WTC11 (cell line): Measurements from ENCODE around the gene ZNF577. TPM values are rescaled to one million over a fixed set of nuclear protein-coding genes. Genes with fewer than 3 reads are reported as not detected.

Experiments used
- ATAC-seq: fragments of 200-7000 bp; cut with Tn5 transposase; 2 replicates; pipeline ENCODE4 v1.10.0; 2021; ENCODE audit warnings: mild to moderate bottlenecking, moderate library complexity
- CTCF ChIA-PET: fragments of 300-600 bp; sonication (Branson Sonifier 250); formaldehyde crosslinking; loops from one replicate; lab custom pipeline; 2021; ENCODE audit warnings: antibody characterized with exemption; lab: Charles Lee
- POLR2A ChIA-PET: fragments of 350-600 bp; sonication (Branson Sonifier 250); formaldehyde crosslinking; loops from one replicate; lab custom pipeline; 2021; ENCODE audit warnings: antibody characterized with exemption; lab: Charles Lee
- DNase-seq: peaks from one replicate; pipeline ENCODE4 v3.0.0; 2021; ENCODE audit warnings: low spot score
- H3K27ac Mint-ChIP-seq: 2 replicates; pipeline ENCODE4 v1.8.0; 2021; ENCODE audit warnings: mixed read lengths
- H3K27me3 Mint-ChIP-seq: 2 replicates; pipeline ENCODE4 v1.8.0; 2021; ENCODE audit warnings: low read depth, mild to moderate bottlenecking, moderate library complexity, mixed read lengths
- H3K36me3 Mint-ChIP-seq: 2 replicates; pipeline ENCODE4 v1.8.0; 2021; ENCODE audit warnings: mixed read lengths
- H3K4me1 Mint-ChIP-seq: 2 replicates; pipeline ENCODE4 v1.8.0; 2022; ENCODE audit warnings: mixed read lengths
- H3K4me3 Mint-ChIP-seq: 2 replicates; pipeline ENCODE4 v1.8.0; 2021; ENCODE audit warnings: mild to moderate bottlenecking, moderate library complexity, mixed read lengths
- H3K9me3 Mint-ChIP-seq: 2 replicates; pipeline ENCODE4 v1.8.0; 2021; ENCODE audit warnings: mixed read lengths
- AFF4 ChIP-seq: sonication (generic); formaldehyde crosslinking; IDR thresholded peaks from 2 replicates; pipeline ENCODE4 v1.8.1; 2023; ENCODE audit warnings: mild to moderate bottlenecking, missing genetic modification reagents, borderline replicate concordance
- ATF1 ChIP-seq: sonication (generic); formaldehyde crosslinking; IDR thresholded peaks from 2 replicates; pipeline ENCODE4 v1.8.1; 2023; ENCODE audit warnings: mild to moderate bottlenecking, moderate library complexity, missing genetic modification reagents
- ATF2 ChIP-seq: sonication (generic); formaldehyde crosslinking; IDR thresholded peaks from 2 replicates; pipeline ENCODE4 v1.8.1; 2022; ENCODE audit warnings: low read depth, missing genetic modification reagents, borderline replicate concordance
- CBFB ChIP-seq: sonication (generic); formaldehyde crosslinking; IDR thresholded peaks from 2 replicates; pipeline ENCODE4 v1.8.1; 2022; ENCODE audit warnings: mild to moderate bottlenecking, low read depth, missing genetic modification reagents
- E2F4 ChIP-seq: sonication (generic); formaldehyde crosslinking; IDR thresholded peaks from 2 replicates; pipeline ENCODE4 v1.8.1; 2022; ENCODE audit warnings: low read depth, mild to moderate bottlenecking, moderate library complexity, missing genetic modification reagents, borderline replicate concordance
- ERG ChIP-seq: fragments of 250-450 bp; sonication (Bioruptor Pico); IDR thresholded peaks from 2 replicates; pipeline ENCODE4 v1.8.0; 2021; ENCODE audit warnings: mild to moderate bottlenecking
- ETV6 ChIP-seq: sonication (generic); formaldehyde crosslinking; IDR thresholded peaks from 2 replicates; pipeline ENCODE4 v1.8.1; 2022; ENCODE audit warnings: mild to moderate bottlenecking, missing genetic modification reagents
- FOXK1 ChIP-seq: sonication (generic); formaldehyde crosslinking; IDR thresholded peaks from 2 replicates; pipeline ENCODE4 v1.8.0; 2022; ENCODE audit warnings: mild to moderate bottlenecking, moderate library complexity, missing genetic modification reagents
- GRHL2 ChIP-seq: fragments of 250-450 bp; sonication (Bioruptor Pico); IDR thresholded peaks from 2 replicates; pipeline ENCODE4 v1.8.0; 2022; ENCODE audit warnings: mild to moderate bottlenecking, moderate library complexity; ENCODE audit not compliant: insufficient replicate concordance, severe bottlenecking
- IRF2 ChIP-seq: sonication (generic); formaldehyde crosslinking; IDR thresholded peaks from 2 replicates; pipeline ENCODE4 v1.8.0; 2022; ENCODE audit warnings: low read depth, missing genetic modification reagents, borderline replicate concordance
- NFYB ChIP-seq: sonication (generic); formaldehyde crosslinking; conservative IDR thresholded peaks from 2 replicates; pipeline ENCODE4 v1.8.0; 2022; ENCODE audit warnings: low read depth, missing genetic modification reagents
- NR1H2 ChIP-seq: sonication (generic); formaldehyde crosslinking; IDR thresholded peaks from 2 replicates; pipeline ENCODE4 v1.9.0; 2021; ENCODE audit warnings: mild to moderate bottlenecking, moderate library complexity, missing genetic modification reagents
- NR2C2 ChIP-seq: sonication (generic); formaldehyde crosslinking; IDR thresholded peaks from 2 replicates; pipeline ENCODE4 v1.8.0; 2022; ENCODE audit warnings: mild to moderate bottlenecking, missing genetic modification reagents
- OVOL2 ChIP-seq: fragments of 250-450 bp; sonication (Bioruptor Pico); IDR thresholded peaks from 2 replicates; pipeline ENCODE4 v1.9.0; 2021; ENCODE audit warnings: mild to moderate bottlenecking, borderline replicate concordance
- SOX15 ChIP-seq: fragments of 250-450 bp; sonication (Bioruptor Pico); IDR thresholded peaks from 2 replicates; pipeline ENCODE4 v1.9.0; 2021; ENCODE audit warnings: mild to moderate bottlenecking
- SP1 ChIP-seq: sonication (generic); formaldehyde crosslinking; conservative IDR thresholded peaks from 2 replicates; pipeline ENCODE4 v1.8.1; 2022; ENCODE audit warnings: missing genetic modification reagents
- TEAD4 ChIP-seq: sonication (generic); formaldehyde crosslinking; IDR thresholded peaks from 2 replicates; pipeline ENCODE4 v1.8.0; 2022; ENCODE audit warnings: mild to moderate bottlenecking, missing genetic modification reagents
- TP53 ChIP-seq: sonication (generic); formaldehyde crosslinking; IDR thresholded peaks from 2 replicates; pipeline ENCODE4 v1.8.1; 2023; ENCODE audit warnings: mild to moderate bottlenecking, missing genetic modification reagents
- ZBTB43 ChIP-seq: sonication (generic); formaldehyde crosslinking; IDR thresholded peaks from 2 replicates; pipeline ENCODE4 v1.8.1; 2023; ENCODE audit warnings: mild to moderate bottlenecking, missing genetic modification reagents
- ZMAT4 ChIP-seq: fragments of 250-450 bp; sonication (Bioruptor Pico); IDR thresholded peaks from 2 replicates; pipeline ENCODE4 v1.9.0; 2021; ENCODE audit warnings: mild to moderate bottlenecking
- ZNF317 ChIP-seq: sonication (generic); formaldehyde crosslinking; IDR thresholded peaks from 2 replicates; pipeline ENCODE4 v1.8.1; 2023; ENCODE audit warnings: low read depth, mild to moderate bottlenecking, moderate library complexity, missing genetic modification reagents, borderline replicate concordance
- ZNF423 ChIP-seq: fragments of 250-450 bp; sonication (Bioruptor Pico); IDR thresholded peaks from 2 replicates; pipeline ENCODE4 v2.1.2; 2022; ENCODE audit warnings: mild to moderate bottlenecking, moderate library complexity
- ZNF512 ChIP-seq: sonication (generic); formaldehyde crosslinking; IDR thresholded peaks from 2 replicates; pipeline ENCODE4 v1.8.1; 2022; ENCODE audit warnings: missing genetic modification reagents, borderline replicate concordance
- total RNA-seq: library from RNA; stranded (reverse); gene quantifications from 3 replicates; pipeline ENCODE4 v1.2.3, GENCODE V29; 2021

ZNF577 gene
- total RNA-seq, 1 experiment from 2014 or later: 45.2 TPM

GRCh38 chr19:51916167-51916566, 28.4 kb upstream of the ZNF577 start:
- Mint-ChIP-seq H3K4me3 (no peak overlapping the region), H3K4me1 (no peaks in the 10 kb centered on the region), H3K27ac (no peak overlapping the region), H3K9me3 (peaks cover 88% of the 10 kb centered on the region), H3K27me3 (peaks cover 25% of the 10 kb centered on the region), H3K36me3 (peaks cover 87% of the 10 kb centered on the region)
- CTCF ChIA-PET: no interaction called here
- TF ChIP-seq ZNF317 (CRISPR knock-in tag) (no peak), NR1H2 (CRISPR knock-in tag) (no peak), CBFB (CRISPR knock-in tag) (no peak), FOXK1 (no peak), IRF2 (CRISPR knock-in tag) (no peak), SP1 (CRISPR knock-in tag) (no peak), ETV6 (CRISPR knock-in tag) (no peak), GRHL2 (CRISPR knock-in tag) (no peak), SOX15 (no peak), ATF2 (CRISPR knock-in tag) (no peak), TEAD4 (CRISPR knock-in tag) (no peak), OVOL2 (CRISPR knock-in tag) (no peak)
- DNase-seq (no peak), ATAC-seq (no peak)
- POLR2A ChIA-PET: no interaction called here

- no peak overlapping the region for H3K27ac Mint-ChIP-seq
- ChIA-PET POLR2A (no interaction called here), CTCF (no interaction called here)
- peaks cover 85% of the 10 kb centered on the region for H3K9me3 Mint-ChIP-seq
- H3K4me3 Mint-ChIP-seq: no peak overlapping the region
- peaks cover 2% of the 10 kb centered on the region for H3K4me1 Mint-ChIP-seq
- peaks cover 20% of the 10 kb centered on the region for H3K27me3 Mint-ChIP-seq
- no peak for DNase-seq
- no peak for ATAC-seq
- H3K36me3 Mint-ChIP-seq: peaks cover 84% of the 10 kb centered on the region
- no peak for TF ChIP-seq AFF4 (CRISPR knock-in tag)
- TF ChIP-seq ZNF512 (CRISPR knock-in tag): no peak
- TF ChIP-seq NR2C2 (CRISPR knock-in tag): no peak
- no peak for TF ChIP-seq ZMAT4
- no peak for TF ChIP-seq E2F4
- TF ChIP-seq NFYB (CRISPR knock-in tag): no peak
- no peak for TF ChIP-seq TP53 (CRISPR knock-in tag)
- no peak for TF ChIP-seq ZNF423
- no peak for TF ChIP-seq ERG (CRISPR knock-in tag)
- no peak for TF ChIP-seq ATF1 (CRISPR knock-in tag)
- TF ChIP-seq ZBTB43 (CRISPR knock-in tag): no peak
These were observed 27.6 kb upstream of the ZNF577 start for GRCh38 chr19:51915324-51915867.
